Keratinocyte (primary cell): ENCODE measurements around the gene BRINP1. TPM values are rescaled to one million over a fixed set of nuclear protein-coding genes. Genes with fewer than 3 reads are reported as not detected.

ENCODE experiments used
- DNase-seq: peaks from one replicate; pipeline ENCODE4 v3.0.0-alpha.2; 2011; ENCODE audit warnings: low read depth, missing footprints, low spot score
- FAIRE-seq: peaks from 2 replicates; lab custom pipeline; 2011; peaks lifted over from hg19 to GRCh38; lab: Jason Lieb, UNC
- H2AFZ ChIP-seq: 2 replicates; pipeline ENCODE4 v1.6.0; 2012; ENCODE audit warnings: low read length, control low read depth, inconsistent platforms; ENCODE audit not compliant: control insufficient read depth
- H3K27ac ChIP-seq: 2 replicates; pipeline ENCODE4 v1.5.1; 2011; ENCODE audit warnings: low read length; ENCODE audit not compliant: control insufficient read depth, insufficient read depth
- H3K27me3 ChIP-seq: 3 replicates; pipeline ENCODE4 v1.6.0; 2011; ENCODE audit warnings: low read length; ENCODE audit not compliant: control insufficient read depth, insufficient read depth; ENCODE audit errors: extremely low read depth
- H3K36me3 ChIP-seq, 2 experiments: 2 replicates in 1 of 2; 3 replicates in 1 of 2; pipeline ENCODE4 v1.5.1; 2011; ENCODE audit warnings: low read length in 2 of 2, mild to moderate bottlenecking in 1 of 2; ENCODE audit not compliant: control insufficient read depth in 2 of 2, insufficient read depth in 2 of 2; ENCODE audit errors: extremely low read depth in 1 of 2
- H3K4me1 ChIP-seq: 3 replicates; pipeline ENCODE4 v1.5.1; 2011; ENCODE audit warnings: low read length; ENCODE audit not compliant: control insufficient read depth, insufficient read depth; ENCODE audit errors: extremely low read depth
- H3K4me2 ChIP-seq: 3 replicates; pipeline ENCODE4 v1.6.0; 2011; ENCODE audit warnings: low read depth, low read length; ENCODE audit not compliant: control insufficient read depth, insufficient read depth; ENCODE audit errors: extremely low read depth
- H3K4me3 ChIP-seq, 3 experiments: fragments of 200-600 bp in 1 of 3; sonication (generic) in 1 of 3; 2 replicates in 2 of 3; 3 replicates in 1 of 3; pipeline ENCODE4 v1.5.1; 2011 to 2016; ENCODE audit warnings: low read length in 3 of 3, mild to moderate bottlenecking in 3 of 3, control low read depth in 2 of 3, inconsistent platforms in 1 of 3, low read depth in 1 of 3, mixed read lengths in 1 of 3, mixed run types in 1 of 3, moderate library complexity in 1 of 3; ENCODE audit not compliant: control insufficient read depth in 2 of 3, insufficient read depth in 2 of 3; ENCODE audit errors: extremely low read depth in 1 of 3
- H3K79me2 ChIP-seq: 2 replicates; pipeline ENCODE4 v1.6.0; 2012; ENCODE audit warnings: low read length; ENCODE audit not compliant: control insufficient read depth, insufficient read depth
- H3K9ac ChIP-seq: 3 replicates; pipeline ENCODE4 v1.6.0; 2011; ENCODE audit warnings: low read length; ENCODE audit not compliant: control insufficient read depth, insufficient read depth; ENCODE audit errors: extremely low read depth
- H3K9me1 ChIP-seq: 3 replicates; pipeline ENCODE4 v1.6.0; 2011; ENCODE audit warnings: low read length; ENCODE audit not compliant: control insufficient read depth, insufficient read depth; ENCODE audit errors: extremely low read depth
- H3K9me3 ChIP-seq: 2 replicates; pipeline ENCODE4 v1.5.1; 2012; ENCODE audit warnings: low read depth, low read length; ENCODE audit not compliant: control insufficient read depth
- H4K20me1 ChIP-seq: 3 replicates; pipeline ENCODE4 v1.6.0; 2011; ENCODE audit warnings: low read length; ENCODE audit not compliant: control insufficient read depth, insufficient read depth; ENCODE audit errors: extremely low read depth
- CTCF ChIP-seq, 3 experiments: IDR thresholded peaks in 1 of 3; conservative IDR thresholded peaks in 1 of 3; optimal IDR thresholded peaks in 1 of 3; 2 replicates in 2 of 3; 3 replicates in 1 of 3; pipeline versions ENCODE3 to v1.5.1; 2011; ENCODE audit warnings: low read length in 3 of 3, mild to moderate bottlenecking in 3 of 3, moderate library complexity in 2 of 3, control low read depth in 1 of 3, inconsistent platforms in 1 of 3; ENCODE audit not compliant: insufficient read depth in 2 of 3; ENCODE audit errors: extremely low read depth in 1 of 3
- EZH2 ChIP-seq: IDR thresholded peaks from one replicate; pipeline ENCODE4 v1.6.1; 2012; ENCODE audit warnings: inconsistent platforms, mild to moderate bottlenecking, low read length, moderate library complexity
- dilution Hi-C: fragments of 300-500 bp; cut with MboI; formaldehyde crosslinking; loops from one replicate; pipeline ENCODE4 v1.7.0; 2020; ENCODE audit warnings: low sequenced_read_pairs; ENCODE audit not compliant: extremely low pct_ligation_motif_present
- polyA plus RNA-seq, 5 experiments: library from polyadenylated mRNA; depleted of rRNA in 3 of 5; stranded (reverse) in 3 of 5; stranded (forward) in 1 of 5; unstranded in 1 of 5; fragments of >200 nt; gene quantifications; 1 replicate in 1 of 5; 2 replicates in 3 of 5; 3 replicates in 1 of 5; pipeline versions ENCODE4 v1.2.1 to v1.2.3, GENCODE V29; 2011 to 2012; ENCODE audit warnings: missing spikeins in 2 of 5, low read depth in 1 of 5, low replicate concordance in 1 of 5

BRINP1 gene
- polyA plus RNA-seq, 1 donor (not counting 4 experiments of a cell fraction or from before 2014, with no cell fraction given) = 0.63 TPM

- Histone ChIP-seq H3K36me3 (no peaks in the 10 kb centered on the region), H3K79me2 (no peaks in the 10 kb centered on the region), H3K9me3 (peaks cover 2% of the 10 kb centered on the region), H3K4me3 (no peak overlapping the region), H4K20me1 (no peaks in the 10 kb centered on the region), H3K9ac (no peak overlapping the region), H3K9me1 (no peaks in the 10 kb centered on the region), H3K4me1 (no peaks in the 10 kb centered on the region), H3K27me3 (no peaks in the 10 kb centered on the region), H3K27ac (no peak overlapping the region), H3K4me2 (no peak overlapping the region), H2AFZ (no peak overlapping the region)
- TF ChIP-seq EZH2 (no peak), CTCF (optimal IDR thresholded peaks at IDR 0.05 in 1 of 3, IDR thresholded peaks at IDR 0.05 in 1 of 3, conservative IDR thresholded peaks at IDR 0.05 in 1 of 3; ENCODE audit: extremely low read depth in 1 of 3, insufficient read depth in 2 of 3, low read length in 3 of 3) (no peak)
- DNase-seq (no peak), FAIRE-seq (no peak)
- dilution Hi-C loops = no loop called here
Measured at GRCh38 chr9:119252671-119253299, 116.5 kb downstream of the BRINP1 start.

- H3K79me2 ChIP-seq = no peaks in the 10 kb centered on the region
- H3K36me3 ChIP-seq = no peaks in the 10 kb centered on the region
- DNase-seq (no peak), FAIRE-seq (no peak)
- H3K9me3 ChIP-seq = peaks cover 2% of the 10 kb centered on the region
- no peaks in the 10 kb centered on the region for H4K20me1 ChIP-seq
- H3K27ac ChIP-seq = no peak overlapping the region
- H3K9me1 ChIP-seq = no peaks in the 10 kb centered on the region
- no peaks in the 10 kb centered on the region for H3K27me3 ChIP-seq
- H2AFZ ChIP-seq = no peak overlapping the region
- no peak for TF ChIP-seq CTCF (optimal IDR thresholded peaks at IDR 0.05 in 1 of 3, IDR thresholded peaks at IDR 0.05 in 1 of 3, conservative IDR thresholded peaks at IDR 0.05 in 1 of 3; ENCODE audit: extremely low read depth in 1 of 3, insufficient read depth in 2 of 3, low read length in 3 of 3)
- no peak for TF ChIP-seq EZH2
- no peak overlapping the region for H3K4me3 ChIP-seq
- dilution Hi-C loops = no loop called here
- no peak overlapping the region for H3K4me2 ChIP-seq
- no peak overlapping the region for H3K9ac ChIP-seq
- H3K4me1 ChIP-seq = no peaks in the 10 kb centered on the region
Measured at GRCh38 chr9:119251936-119252335, 117.3 kb downstream of the BRINP1 start.
